GM23338 (cell line): Measurements from ENCODE around the gene ZNF581. TPM values are rescaled to one million over a fixed set of nuclear protein-coding genes. Genes with fewer than 3 reads are reported as not detected.

Experiments used
- ATAC-seq: fragments of 200-7000 bp; cut with Tn5 transposase; 3 replicates; pipeline ENCODE4 v1.9.1; 2020
- DNase-seq: peaks from one replicate; pipeline ENCODE4 v3.0.0-alpha.2; 2015; ENCODE audit warnings: low spot score
- H2AFZ ChIP-seq: fragments of 200-600 bp; sonication (generic); 2 replicates; pipeline ENCODE4 v1.8.0; 2016; ENCODE audit warnings: antibody characterized with exemption, mild to moderate bottlenecking, moderate library complexity
- H3F3A ChIP-seq: fragments of 200-600 bp; sonication (generic); replicated peaks from 2 replicates; pipeline ENCODE4 v1.8.0; 2017; ENCODE audit warnings: antibody characterized with exemption, mixed run types, low read depth
- H3K27ac ChIP-seq: fragments of 200-600 bp; sonication (generic); 2 replicates; pipeline ENCODE4 v1.6.1; 2016; ENCODE audit warnings: low read depth
- H3K27me3 ChIP-seq: fragments of 200-600 bp; sonication (generic); 2 replicates; pipeline ENCODE4 v1.8.0; 2016; ENCODE audit warnings: mild to moderate bottlenecking, mixed run types, moderate library complexity; ENCODE audit not compliant: insufficient read depth
- H3K36me3 ChIP-seq: fragments of 200-600 bp; sonication (generic); 2 replicates; pipeline ENCODE4 v1.8.0; 2016; ENCODE audit warnings: mild to moderate bottlenecking; ENCODE audit not compliant: insufficient read depth
- H3K4me1 ChIP-seq: fragments of 200-600 bp; sonication (generic); 2 replicates; pipeline ENCODE4 v1.8.0; 2016; ENCODE audit warnings: mild to moderate bottlenecking, moderate library complexity; ENCODE audit not compliant: insufficient read depth
- H3K4me2 ChIP-seq: fragments of 200-600 bp; sonication (generic); 2 replicates; pipeline ENCODE4 v1.7.1; 2017; ENCODE audit warnings: mixed run types
- H3K4me3 ChIP-seq: fragments of 200-600 bp; sonication (generic); 2 replicates; pipeline ENCODE4 v1.6.1; 2016; ENCODE audit warnings: mixed run types
- H3K79me2 ChIP-seq: fragments of 200-600 bp; sonication (generic); replicated peaks from 2 replicates; pipeline ENCODE4 v1.8.0; 2017; ENCODE audit warnings: mild to moderate bottlenecking; ENCODE audit not compliant: insufficient read depth
- H3K9me2 ChIP-seq: fragments of 200-600 bp; sonication (generic); 2 replicates; pipeline ENCODE4 v1.8.0; 2017; ENCODE audit not compliant: insufficient read depth
- H4K20me1 ChIP-seq: fragments of 200-600 bp; sonication (generic); replicated peaks from 2 replicates; pipeline ENCODE4 v1.8.0; 2017; ENCODE audit warnings: mild to moderate bottlenecking; ENCODE audit not compliant: insufficient read depth
- H3K27ac Mint-ChIP-seq: 2 replicates; pipeline ENCODE4 v1.8.0; 2020; ENCODE audit warnings: inconsistent platforms, mild to moderate bottlenecking, moderate library complexity, mixed read lengths
- H3K27me3 Mint-ChIP-seq: 3 replicates; pipeline ENCODE4 v1.8.0; 2022; ENCODE audit warnings: low read depth, mild to moderate bottlenecking, moderate library complexity, mixed read lengths, inconsistent platforms; ENCODE audit not compliant: insufficient read depth, poor library complexity
- H3K36me3 Mint-ChIP-seq: 3 replicates; pipeline ENCODE4 v1.8.0; 2021; ENCODE audit warnings: low read depth, mild to moderate bottlenecking, inconsistent platforms, moderate library complexity, mixed read lengths
- H3K4me1 Mint-ChIP-seq: 3 replicates; pipeline ENCODE4 v1.8.0; 2020; ENCODE audit warnings: mild to moderate bottlenecking, inconsistent platforms, mixed read lengths
- H3K4me3 Mint-ChIP-seq: 3 replicates; pipeline ENCODE4 v1.8.0; 2021; ENCODE audit warnings: moderate library complexity, mild to moderate bottlenecking, inconsistent platforms, mixed read lengths
- H3K9me3 Mint-ChIP-seq: 3 replicates; pipeline ENCODE4 v1.8.0; 2020; ENCODE audit warnings: moderate library complexity, mild to moderate bottlenecking, inconsistent platforms, mixed read lengths
- CREB1 ChIP-seq: fragments of 250-450 bp; sonication (Bioruptor Pico); IDR thresholded peaks from 2 replicates; pipeline ENCODE4 v1.5.0; 2020; ENCODE audit warnings: low read depth, mild to moderate bottlenecking, moderate library complexity
- EZH2 ChIP-seq: fragments of 200-600 bp; sonication (generic); IDR thresholded peaks from one replicate; pipeline ENCODE4 v1.8.0; 2017; ENCODE audit warnings: antibody characterized with exemption, mild to moderate bottlenecking, low read depth; ENCODE audit not compliant: unreplicated experiment
- EZH2phosphoT487 ChIP-seq: fragments of 200-600 bp; sonication (generic); IDR thresholded peaks from one replicate; pipeline ENCODE4 v1.8.1; 2018; ENCODE audit warnings: antibody characterized with exemption; ENCODE audit not compliant: unreplicated experiment
- JUNB ChIP-seq: IDR thresholded peaks from one replicate; pipeline ENCODE4 v1.6.1; 2016; ENCODE audit warnings: antibody characterized with exemption; ENCODE audit not compliant: unreplicated experiment
- NANOG ChIP-seq: IDR thresholded peaks from 2 replicates; pipeline ENCODE4 v1.6.1; 2016; ENCODE audit warnings: antibody characterized with exemption, borderline replicate concordance
- POLR2AphosphoS5 ChIP-seq: IDR thresholded peaks from 2 replicates; pipeline ENCODE4 v1.6.1; 2016; ENCODE audit warnings: antibody characterized with exemption, low read depth
- STAT1 ChIP-seq: IDR thresholded peaks from one replicate; pipeline ENCODE4 v1.6.1; 2016; ENCODE audit warnings: antibody characterized with exemption; ENCODE audit not compliant: unreplicated experiment
- ZNF114 ChIP-seq: fragments of 250-450 bp; sonication (Bioruptor Pico); IDR thresholded peaks from 2 replicates; pipeline ENCODE4 v1.5.0; 2020; ENCODE audit warnings: mild to moderate bottlenecking, moderate library complexity
- ZNF331 ChIP-seq: fragments of 250-450 bp; sonication (Bioruptor Pico); IDR thresholded peaks from 2 replicates; pipeline ENCODE4 v1.5.0; 2020; ENCODE audit warnings: low read depth, mild to moderate bottlenecking, moderate library complexity
- polyA plus RNA-seq: library from polyadenylated mRNA; unstranded; fragments of >200 nt; fragmentation: Nextera tagmentation; extraction: Ambion mirVana; gene quantifications from 2 replicates; pipeline ENCODE4 v1.2.1, GENCODE V29; 2016
- total RNA-seq: library from RNA; depleted of rRNA; stranded (reverse); fragments of >200 nt; shearing (Covaris generic); gene quantifications from 2 replicates; pipeline ENCODE4 v1.2.3, GENCODE V29; 2014
- TF ChIP-seq, protein P1 (sequence below): fragments of 250-450 bp; sonication (Bioruptor Pico); IDR thresholded peaks from 2 replicates; pipeline ENCODE4 v1.5.0; 2020; ENCODE audit warnings: mild to moderate bottlenecking, moderate library complexity
- TF ChIP-seq, protein P2 (sequence below): IDR thresholded peaks from one replicate; pipeline ENCODE4 v1.6.1; 2018; ENCODE audit warnings: antibody characterized with exemption; ENCODE audit not compliant: unreplicated experiment
- TF ChIP-seq, protein P3 (sequence below), 2 experiments: fragments of 200-600 bp in 1 of 2; sonication (generic) in 1 of 2; conservative IDR thresholded peaks; 2 replicates each; pipeline versions ENCODE4 v1.5.1 to v1.6.1; 2016 to 2017; ENCODE audit warnings: antibody characterized with exemption in 2 of 2, low read depth in 2 of 2, mild to moderate bottlenecking in 2 of 2, moderate library complexity in 1 of 2
- TF ChIP-seq, protein P4 (sequence below): IDR thresholded peaks from 2 replicates; pipeline ENCODE4 v1.6.1; 2016; ENCODE audit warnings: antibody characterized with exemption

The ZNF581 gene
- total and polyA plus RNA-seq, 2 experiments from 2014 or later: 48.5 to 87.6 TPM

DNA sequence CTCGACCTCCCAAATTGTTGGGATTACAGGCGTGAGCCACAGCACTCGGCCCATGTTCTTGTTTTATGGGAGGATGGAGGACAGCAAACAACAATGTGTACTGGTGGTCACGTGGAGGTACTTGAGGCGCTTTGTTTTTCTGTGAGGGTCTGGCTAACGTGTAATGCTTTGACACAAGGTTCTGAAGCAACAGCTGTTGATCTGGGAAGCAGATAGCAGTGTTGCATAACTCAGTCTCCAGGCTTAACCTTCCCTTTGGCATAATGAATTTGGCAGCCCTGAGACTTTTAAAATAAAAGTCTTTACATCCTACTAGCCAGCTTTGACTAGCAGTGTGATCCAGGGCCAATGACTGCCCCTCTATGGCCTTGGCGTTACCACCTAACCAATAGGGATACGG lies 9.6 kb upstream of the ZNF581 start:
- Mint-ChIP-seq H3K27me3 (peaks cover 17% of the 10 kb centered on the region), H3K9me3 (peaks cover 4% of the 10 kb centered on the region; the same call in 2 of the 3 replicates), H3K4me1 (peaks cover 26% of the 10 kb centered on the region), H3K36me3 (peaks cover 13% of the 10 kb centered on the region), H3K4me3 (no peak overlapping the region), H3K27ac (no peak overlapping the region)
- Histone ChIP-seq H2AFZ (peak overlapping the region; percentile 95), H3K79me2 (peaks cover 17% of the 10 kb centered on the region), H3K36me3 (no peaks in the 10 kb centered on the region), H3K27me3 (no peaks in the 10 kb centered on the region), H3K4me2 (no peak overlapping the region), H3K4me1 (peaks cover 9% of the 10 kb centered on the region), H3K9me2 (no peaks in the 10 kb centered on the region; the same call in 1 of the 2 replicates), H3F3A (0 out of 2 replicates have a peak, but pooled peaks cover 10% of the 10 kb centered on the region), H4K20me1 (peaks cover 5% of the 10 kb centered on the region; the same call in 1 of the 2 replicates), H3K4me3 (no peak overlapping the region), H3K27ac (no peak overlapping the region)
- ATAC-seq (no peak), DNase-seq (no peak)
- TF ChIP-seq, protein P1, sequence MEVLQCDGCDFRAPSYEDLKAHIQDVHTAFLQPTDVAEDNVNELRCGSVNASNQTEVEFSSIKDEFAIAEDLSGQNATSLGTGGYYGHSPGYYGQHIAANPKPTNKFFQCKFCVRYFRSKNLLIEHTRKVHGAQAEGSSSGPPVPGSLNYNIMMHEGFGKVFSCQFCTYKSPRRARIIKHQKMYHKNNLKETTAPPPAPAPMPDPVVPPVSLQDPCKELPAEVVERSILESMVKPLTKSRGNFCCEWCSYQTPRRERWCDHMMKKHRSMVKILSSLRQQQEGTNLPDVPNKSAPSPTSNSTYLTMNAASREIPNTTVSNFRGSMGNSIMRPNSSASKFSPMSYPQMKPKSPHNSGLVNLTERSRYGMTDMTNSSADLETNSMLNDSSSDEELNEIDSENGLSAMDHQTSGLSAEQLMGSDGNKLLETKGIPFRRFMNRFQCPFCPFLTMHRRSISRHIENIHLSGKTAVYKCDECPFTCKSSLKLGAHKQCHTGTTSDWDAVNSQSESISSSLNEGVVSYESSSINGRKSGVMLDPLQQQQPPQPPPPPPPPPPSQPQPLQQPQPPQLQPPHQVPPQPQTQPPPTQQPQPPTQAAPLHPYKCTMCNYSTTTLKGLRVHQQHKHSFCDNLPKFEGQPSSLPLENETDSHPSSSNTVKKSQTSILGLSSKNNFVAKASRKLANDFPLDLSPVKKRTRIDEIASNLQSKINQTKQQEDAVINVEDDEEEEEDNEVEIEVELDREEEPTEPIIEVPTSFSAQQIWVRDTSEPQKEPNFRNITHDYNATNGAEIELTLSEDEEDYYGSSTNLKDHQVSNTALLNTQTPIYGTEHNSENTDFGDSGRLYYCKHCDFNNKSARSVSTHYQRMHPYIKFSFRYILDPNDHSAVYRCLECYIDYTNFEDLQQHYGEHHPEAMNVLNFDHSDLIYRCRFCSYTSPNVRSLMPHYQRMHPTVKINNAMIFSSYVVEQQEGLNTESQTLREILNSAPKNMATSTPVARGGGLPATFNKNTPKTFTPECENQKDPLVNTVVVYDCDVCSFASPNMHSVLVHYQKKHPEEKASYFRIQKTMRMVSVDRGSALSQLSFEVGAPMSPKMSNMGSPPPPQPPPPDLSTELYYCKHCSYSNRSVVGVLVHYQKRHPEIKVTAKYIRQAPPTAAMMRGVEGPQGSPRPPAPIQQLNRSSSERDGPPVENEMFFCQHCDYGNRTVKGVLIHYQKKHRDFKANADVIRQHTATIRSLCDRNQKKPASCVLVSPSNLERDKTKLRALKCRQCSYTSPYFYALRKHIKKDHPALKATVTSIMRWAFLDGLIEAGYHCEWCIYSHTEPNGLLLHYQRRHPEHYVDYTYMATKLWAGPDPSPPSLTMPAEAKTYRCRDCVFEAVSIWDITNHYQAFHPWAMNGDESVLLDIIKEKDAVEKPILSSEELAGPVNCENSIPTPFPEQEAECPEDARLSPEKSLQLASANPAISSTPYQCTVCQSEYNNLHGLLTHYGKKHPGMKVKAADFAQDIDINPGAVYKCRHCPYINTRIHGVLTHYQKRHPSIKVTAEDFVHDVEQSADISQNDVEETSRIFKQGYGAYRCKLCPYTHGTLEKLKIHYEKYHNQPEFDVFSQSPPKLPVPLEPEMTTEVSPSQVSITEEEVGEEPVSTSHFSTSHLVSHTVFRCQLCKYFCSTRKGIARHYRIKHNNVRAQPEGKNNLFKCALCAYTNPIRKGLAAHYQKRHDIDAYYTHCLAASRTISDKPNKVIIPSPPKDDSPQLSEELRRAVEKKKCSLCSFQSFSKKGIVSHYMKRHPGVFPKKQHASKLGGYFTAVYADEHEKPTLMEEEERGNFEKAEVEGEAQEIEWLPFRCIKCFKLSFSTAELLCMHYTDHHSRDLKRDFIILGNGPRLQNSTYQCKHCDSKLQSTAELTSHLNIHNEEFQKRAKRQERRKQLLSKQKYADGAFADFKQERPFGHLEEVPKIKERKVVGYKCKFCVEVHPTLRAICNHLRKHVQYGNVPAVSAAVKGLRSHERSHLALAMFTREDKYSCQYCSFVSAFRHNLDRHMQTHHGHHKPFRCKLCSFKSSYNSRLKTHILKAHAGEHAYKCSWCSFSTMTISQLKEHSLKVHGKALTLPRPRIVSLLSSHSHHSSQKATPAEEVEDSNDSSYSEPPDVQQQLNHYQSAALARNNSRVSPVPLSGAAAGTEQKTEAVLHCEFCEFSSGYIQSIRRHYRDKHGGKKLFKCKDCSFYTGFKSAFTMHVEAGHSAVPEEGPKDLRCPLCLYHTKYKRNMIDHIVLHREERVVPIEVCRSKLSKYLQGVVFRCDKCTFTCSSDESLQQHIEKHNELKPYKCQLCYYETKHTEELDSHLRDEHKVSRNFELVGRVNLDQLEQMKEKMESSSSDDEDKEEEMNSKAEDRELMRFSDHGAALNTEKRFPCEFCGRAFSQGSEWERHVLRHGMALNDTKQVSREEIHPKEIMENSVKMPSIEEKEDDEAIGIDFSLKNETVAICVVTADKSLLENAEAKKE (CRISPR knock-in tag): no peak
- no peak for TF ChIP-seq POLR2AphosphoS5
- TF ChIP-seq, protein P2, sequence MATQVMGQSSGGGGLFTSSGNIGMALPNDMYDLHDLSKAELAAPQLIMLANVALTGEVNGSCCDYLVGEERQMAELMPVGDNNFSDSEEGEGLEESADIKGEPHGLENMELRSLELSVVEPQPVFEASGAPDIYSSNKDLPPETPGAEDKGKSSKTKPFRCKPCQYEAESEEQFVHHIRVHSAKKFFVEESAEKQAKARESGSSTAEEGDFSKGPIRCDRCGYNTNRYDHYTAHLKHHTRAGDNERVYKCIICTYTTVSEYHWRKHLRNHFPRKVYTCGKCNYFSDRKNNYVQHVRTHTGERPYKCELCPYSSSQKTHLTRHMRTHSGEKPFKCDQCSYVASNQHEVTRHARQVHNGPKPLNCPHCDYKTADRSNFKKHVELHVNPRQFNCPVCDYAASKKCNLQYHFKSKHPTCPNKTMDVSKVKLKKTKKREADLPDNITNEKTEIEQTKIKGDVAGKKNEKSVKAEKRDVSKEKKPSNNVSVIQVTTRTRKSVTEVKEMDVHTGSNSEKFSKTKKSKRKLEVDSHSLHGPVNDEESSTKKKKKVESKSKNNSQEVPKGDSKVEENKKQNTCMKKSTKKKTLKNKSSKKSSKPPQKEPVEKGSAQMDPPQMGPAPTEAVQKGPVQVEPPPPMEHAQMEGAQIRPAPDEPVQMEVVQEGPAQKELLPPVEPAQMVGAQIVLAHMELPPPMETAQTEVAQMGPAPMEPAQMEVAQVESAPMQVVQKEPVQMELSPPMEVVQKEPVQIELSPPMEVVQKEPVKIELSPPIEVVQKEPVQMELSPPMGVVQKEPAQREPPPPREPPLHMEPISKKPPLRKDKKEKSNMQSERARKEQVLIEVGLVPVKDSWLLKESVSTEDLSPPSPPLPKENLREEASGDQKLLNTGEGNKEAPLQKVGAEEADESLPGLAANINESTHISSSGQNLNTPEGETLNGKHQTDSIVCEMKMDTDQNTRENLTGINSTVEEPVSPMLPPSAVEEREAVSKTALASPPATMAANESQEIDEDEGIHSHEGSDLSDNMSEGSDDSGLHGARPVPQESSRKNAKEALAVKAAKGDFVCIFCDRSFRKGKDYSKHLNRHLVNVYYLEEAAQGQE: no peak
- no peak for TF ChIP-seq ZNF331
- TF ChIP-seq ZNF114: no peak
- TF ChIP-seq JUNB: no peak
- no peak for TF ChIP-seq EZH2phosphoT487
- TF ChIP-seq, protein P3, sequence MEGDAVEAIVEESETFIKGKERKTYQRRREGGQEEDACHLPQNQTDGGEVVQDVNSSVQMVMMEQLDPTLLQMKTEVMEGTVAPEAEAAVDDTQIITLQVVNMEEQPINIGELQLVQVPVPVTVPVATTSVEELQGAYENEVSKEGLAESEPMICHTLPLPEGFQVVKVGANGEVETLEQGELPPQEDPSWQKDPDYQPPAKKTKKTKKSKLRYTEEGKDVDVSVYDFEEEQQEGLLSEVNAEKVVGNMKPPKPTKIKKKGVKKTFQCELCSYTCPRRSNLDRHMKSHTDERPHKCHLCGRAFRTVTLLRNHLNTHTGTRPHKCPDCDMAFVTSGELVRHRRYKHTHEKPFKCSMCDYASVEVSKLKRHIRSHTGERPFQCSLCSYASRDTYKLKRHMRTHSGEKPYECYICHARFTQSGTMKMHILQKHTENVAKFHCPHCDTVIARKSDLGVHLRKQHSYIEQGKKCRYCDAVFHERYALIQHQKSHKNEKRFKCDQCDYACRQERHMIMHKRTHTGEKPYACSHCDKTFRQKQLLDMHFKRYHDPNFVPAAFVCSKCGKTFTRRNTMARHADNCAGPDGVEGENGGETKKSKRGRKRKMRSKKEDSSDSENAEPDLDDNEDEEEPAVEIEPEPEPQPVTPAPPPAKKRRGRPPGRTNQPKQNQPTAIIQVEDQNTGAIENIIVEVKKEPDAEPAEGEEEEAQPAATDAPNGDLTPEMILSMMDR (conservative IDR thresholded peaks at IDR 0.05; ENCODE audit: low read depth in 2 of 2): no peak
- no peak for TF ChIP-seq EZH2
- TF ChIP-seq, protein P4, sequence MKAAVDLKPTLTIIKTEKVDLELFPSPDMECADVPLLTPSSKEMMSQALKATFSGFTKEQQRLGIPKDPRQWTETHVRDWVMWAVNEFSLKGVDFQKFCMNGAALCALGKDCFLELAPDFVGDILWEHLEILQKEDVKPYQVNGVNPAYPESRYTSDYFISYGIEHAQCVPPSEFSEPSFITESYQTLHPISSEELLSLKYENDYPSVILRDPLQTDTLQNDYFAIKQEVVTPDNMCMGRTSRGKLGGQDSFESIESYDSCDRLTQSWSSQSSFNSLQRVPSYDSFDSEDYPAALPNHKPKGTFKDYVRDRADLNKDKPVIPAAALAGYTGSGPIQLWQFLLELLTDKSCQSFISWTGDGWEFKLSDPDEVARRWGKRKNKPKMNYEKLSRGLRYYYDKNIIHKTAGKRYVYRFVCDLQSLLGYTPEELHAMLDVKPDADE: no peak
- TF ChIP-seq CREB1 (CRISPR knock-in tag): no peak
- TF ChIP-seq STAT1: no peak
- TF ChIP-seq NANOG: no peak
